ENCODE data around the gene ENO1. TPM values are rescaled to one million over a fixed set of nuclear protein-coding genes. Genes with fewer than 3 reads are reported as not detected.

ENO1 gene
- total and polyA plus RNA-seq, 10 donors, result 249 to 751 (median 390) TPM

DNA sequence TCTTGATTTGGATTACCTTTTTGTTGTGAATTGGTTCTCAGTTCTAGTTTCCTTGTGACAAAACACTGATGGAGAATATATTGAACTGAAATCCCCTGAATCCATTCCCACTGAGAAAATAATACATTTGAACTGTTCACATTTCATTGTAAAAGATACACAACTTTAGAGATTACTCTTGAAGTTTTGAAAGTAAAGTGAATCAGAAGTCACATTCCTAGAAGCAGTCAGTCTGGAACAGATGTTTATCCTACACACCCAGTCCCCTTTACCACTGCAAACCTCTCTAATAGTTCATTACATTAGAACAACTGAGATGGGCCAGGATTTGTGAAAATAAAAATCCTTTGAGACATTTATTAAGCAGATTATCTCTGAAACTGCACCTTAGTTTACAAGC is 64.5 kb downstream of the ENO1 start:
- Histone ChIP-seq H3K36me3 (no peaks in the 10 kb centered on the region), H3K4me3 (no peak overlapping the region), H3K9me3 (no peaks in the 10 kb centered on the region), H3K27ac (peak overlapping the region in 1 of 8 donors; percentile 14), H3K27me3 (replicated peaks in 1 of 7) (no peaks in the 10 kb centered on the region), H3K4me1 (peaks cover 17 to 71% (median 54%) of the 10 kb centered on the region in 6 donors)
- intact Hi-C loops (cut with DNase I; ENCODE audit: low total_unique reads), result no loop called here
- DNase-seq, result no peak
- TF ChIP-seq, protein P1, sequence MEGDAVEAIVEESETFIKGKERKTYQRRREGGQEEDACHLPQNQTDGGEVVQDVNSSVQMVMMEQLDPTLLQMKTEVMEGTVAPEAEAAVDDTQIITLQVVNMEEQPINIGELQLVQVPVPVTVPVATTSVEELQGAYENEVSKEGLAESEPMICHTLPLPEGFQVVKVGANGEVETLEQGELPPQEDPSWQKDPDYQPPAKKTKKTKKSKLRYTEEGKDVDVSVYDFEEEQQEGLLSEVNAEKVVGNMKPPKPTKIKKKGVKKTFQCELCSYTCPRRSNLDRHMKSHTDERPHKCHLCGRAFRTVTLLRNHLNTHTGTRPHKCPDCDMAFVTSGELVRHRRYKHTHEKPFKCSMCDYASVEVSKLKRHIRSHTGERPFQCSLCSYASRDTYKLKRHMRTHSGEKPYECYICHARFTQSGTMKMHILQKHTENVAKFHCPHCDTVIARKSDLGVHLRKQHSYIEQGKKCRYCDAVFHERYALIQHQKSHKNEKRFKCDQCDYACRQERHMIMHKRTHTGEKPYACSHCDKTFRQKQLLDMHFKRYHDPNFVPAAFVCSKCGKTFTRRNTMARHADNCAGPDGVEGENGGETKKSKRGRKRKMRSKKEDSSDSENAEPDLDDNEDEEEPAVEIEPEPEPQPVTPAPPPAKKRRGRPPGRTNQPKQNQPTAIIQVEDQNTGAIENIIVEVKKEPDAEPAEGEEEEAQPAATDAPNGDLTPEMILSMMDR (IDR thresholded peaks at IDR 0.05 in 8 of 11, conservative IDR thresholded peaks at IDR 0.05 in 3 of 11), result no peak
- no peak for TF ChIP-seq POLR2A (IDR thresholded peaks at IDR 0.05)
- TF ChIP-seq POLR2AphosphoS5 (IDR thresholded peaks at IDR 0.05), result no peak

GRCh38 chr1:8813016-8813763 is 65.3 kb downstream of the ENO1 start:
- WGBS, 5 donors, result 59 to 74% (median 66%) methylated on average over 6 of the region's 6 CpGs
- intact Hi-C loops (cut with DNase I; ENCODE audit: low total_unique reads), result no loop called here
- peaks cover 17 to 65% (median 47%) of the 10 kb centered on the region in 6 donors for H3K4me1 ChIP-seq

GRCh38 chr1:8812081-8812480 is 66.4 kb downstream of the ENO1 start:
- H3K4me3 ChIP-seq, result no peak overlapping the region
- H3K4me1 ChIP-seq, result peaks cover 17 to 63% (median 46%) of the 10 kb centered on the region in 6 donors
- TF ChIP-seq POLR2A (IDR thresholded peaks at IDR 0.05) (no peak), POLR2AphosphoS5 (IDR thresholded peaks at IDR 0.05) (no peak)
- TF ChIP-seq, protein P1 (IDR thresholded peaks at IDR 0.05 in 8 of 11, conservative IDR thresholded peaks at IDR 0.05 in 3 of 11), result no peak
- H3K36me3 ChIP-seq, result no peaks in the 10 kb centered on the region
- no peak overlapping the region for H3K27ac ChIP-seq
- WGBS, 5 donors, result 78 to 95% (median 91%) methylated on average over 6 of the region's 6 CpGs
- H3K27me3 ChIP-seq (replicated peaks in 1 of 7), result no peaks in the 10 kb centered on the region
- no peak for DNase-seq
- intact Hi-C loops (cut with DNase I; ENCODE audit: low total_unique reads), result no loop called here
- H3K9me3 ChIP-seq, result no peaks in the 10 kb centered on the region

More at GRCh38 chr1:8813016-8813763, 65.3 kb downstream of the ENO1 start:
- no peaks in the 10 kb centered on the region for H3K27me3 ChIP-seq (replicated peaks in 1 of 7)
- H3K36me3 ChIP-seq, result no peaks in the 10 kb centered on the region
- TF ChIP-seq, protein P1 (IDR thresholded peaks at IDR 0.05 in 8 of 11, conservative IDR thresholded peaks at IDR 0.05 in 3 of 11), result no peak
- no peak for TF ChIP-seq POLR2AphosphoS5 (IDR thresholded peaks at IDR 0.05)
- TF ChIP-seq POLR2A (IDR thresholded peaks at IDR 0.05), result no peak
- DNase-seq, result no peak
- no peaks in the 10 kb centered on the region for H3K9me3 ChIP-seq
- peak overlapping the region in 6 of 8 donors; percentile 2 to 37 (median 12) for H3K27ac ChIP-seq
- no peak overlapping the region for H3K4me3 ChIP-seq

Small RNAs within 50 kb of the gene (microRNA-seq; reads per million reads assigned to microRNA genes)
- gene MIR6728, result 0 reads per million in 3 donors

Small RNAs within 50 kb of the gene (small RNA-seq; reads per million reads assigned to genes)
- gene AL139415.2, result 0 reads per million in 4 donors
- 0 to 0.12 (median 0) reads per million in 4 donors for gene MIR6728
- 0 reads per million in 4 donors for gene RNU6-304P

Other genes starting within 250 kb of the ENO1 start
- 100 to 1,000 TPM in 6 of 7 donors, 10 to 100 TPM in 1; 86.8 to 149 (median 130) TPM for gene RERE, start 61.0 kb downstream of the ENO1 start, total RNA-seq
- 10 to 100 TPM; 10.3 to 28.4 (median 16.2) TPM for gene RERE, start 61.0 kb downstream of the ENO1 start, polyA plus RNA-seq
- gene CA6, start 67.2 kb upstream of the ENO1 start, total RNA-seq, result 1 to 10 TPM in 1 of 7 donors, not detected in 6; 1.5 TPM
- gene CA6, start 67.2 kb upstream of the ENO1 start, polyA plus RNA-seq, result under 1 TPM; 0.11 to 0.16 (median 0.11) TPM
- not detected for gene SLC2A7, start 147.7 kb upstream of the ENO1 start, total RNA-seq
- not detected for gene SLC2A7, start 147.7 kb upstream of the ENO1 start, polyA plus RNA-seq
- gene SLC2A5, start 190.9 kb upstream of the ENO1 start, total RNA-seq, result 10 to 100 TPM in 1 of 7 donors, 1 to 10 TPM in 6; 5.3 to 23.6 (median 8.4) TPM
- 1 to 10 TPM; 2.9 to 4.6 (median 3.2) TPM for gene SLC2A5, start 190.9 kb upstream of the ENO1 start, polyA plus RNA-seq